ENCODE results near the gene CYP2E1. TPM values are rescaled to one million over a fixed set of nuclear protein-coding genes. Genes with fewer than 3 reads are reported as not detected.

Gene CYP2E1
- total RNA-seq (1.1 and 4.1 TPM in 2 replicates), polyA plus RNA-seq (1.1 and 2.0 TPM in 2 replicates)

GRCh38 chr10:133526957-133527588 lies at the start of gene CYP2E1:
Gene CYP2E1 (plus strand): TSS chr10:133527363. CDS start chr10:133527396, 33 bp downstream.
- H3K27me3 ChIP-seq = no peaks in the 10 kb centered on the region
- H3K4me3 ChIP-seq = no peak within 1 kb of the TSS
- no peak for TF ChIP-seq CTCF (IDR thresholded peaks at IDR 0.05; ENCODE audit: low read depth, low read length)
- H3K9me3 ChIP-seq (ENCODE audit: low read depth) = no peaks in the 10 kb centered on the region
- DNase-seq (ENCODE audit: low read depth in 1 of 2, low spot score in 1 of 2) = no peak
- no peaks in the 10 kb centered on the region for H3K4me1 ChIP-seq (ENCODE audit: low read depth)
- H3K27ac ChIP-seq = no peak within 1 kb of the TSS
- H3K36me3 ChIP-seq = no peaks in the 10 kb centered on the region

- Histone ChIP-seq H3K36me3 (no peaks in the 10 kb centered on the region), H3K4me3 (no peak overlapping the region), H3K27ac (no peak overlapping the region), H3K27me3 (no peaks in the 10 kb centered on the region), H3K4me1 (ENCODE audit: low read depth) (no peaks in the 10 kb centered on the region), H3K9me3 (ENCODE audit: low read depth) (no peaks in the 10 kb centered on the region)
- TF ChIP-seq CTCF (IDR thresholded peaks at IDR 0.05; ENCODE audit: low read depth, low read length) = no peak
- no peak for DNase-seq (ENCODE audit: low read depth in 1 of 2, low spot score in 1 of 2)
Measured at GRCh38 chr10:133481086-133481643, 46.0 kb upstream of the CYP2E1 start.

GRCh38 chr10:133481657-133482056 lies 45.5 kb upstream of the CYP2E1 start:
- no peak for DNase-seq (ENCODE audit: low read depth in 1 of 2, low spot score in 1 of 2)
- Histone ChIP-seq H3K4me3 (no peak overlapping the region), H3K27me3 (no peaks in the 10 kb centered on the region), H3K9me3 (ENCODE audit: low read depth) (no peaks in the 10 kb centered on the region), H3K36me3 (no peaks in the 10 kb centered on the region), H3K27ac (no peak overlapping the region), H3K4me1 (ENCODE audit: low read depth) (no peaks in the 10 kb centered on the region)
- TF ChIP-seq CTCF (IDR thresholded peaks at IDR 0.05; ENCODE audit: low read depth, low read length) = no peak

- H3K36me3 ChIP-seq = no peaks in the 10 kb centered on the region
- H3K27me3 ChIP-seq = no peaks in the 10 kb centered on the region
- H3K4me3 ChIP-seq = no peak overlapping the region
- no peaks in the 10 kb centered on the region for H3K4me1 ChIP-seq (ENCODE audit: low read depth)
- H3K27ac ChIP-seq = no peak overlapping the region
- no peak for DNase-seq (ENCODE audit: low read depth in 1 of 2, low spot score in 1 of 2)
- TF ChIP-seq CTCF (IDR thresholded peaks at IDR 0.05; ENCODE audit: low read depth, low read length) = no peak
- no peaks in the 10 kb centered on the region for H3K9me3 ChIP-seq (ENCODE audit: low read depth)
Measured at GRCh38 chr10:133484818-133485217, 42.3 kb upstream of the CYP2E1 start.

GRCh38 chr10:133487085-133487484 lies 40.1 kb upstream of the CYP2E1 start:
- H3K4me1 ChIP-seq (ENCODE audit: low read depth) = no peaks in the 10 kb centered on the region
- H3K9me3 ChIP-seq (ENCODE audit: low read depth) = no peaks in the 10 kb centered on the region
- H3K36me3 ChIP-seq = no peaks in the 10 kb centered on the region
- DNase-seq (ENCODE audit: low read depth in 1 of 2, low spot score in 1 of 2) = no peak
- no peak overlapping the region for H3K4me3 ChIP-seq
- H3K27me3 ChIP-seq = no peaks in the 10 kb centered on the region
- H3K27ac ChIP-seq = no peak overlapping the region
- TF ChIP-seq CTCF (IDR thresholded peaks at IDR 0.05; ENCODE audit: low read depth, low read length) = no peak

All from cardiac muscle cell (in vitro differentiated cells and primary cell).